RWPE2 (cell line): ENCODE results near the gene HAPLN3.

Source experiments
- ATAC-seq: fragments of 200-7000 bp; cut with Tn5 transposase; 3 replicates; pipeline ENCODE4 v1.9.1; 2021; ENCODE audit warnings: low read depth
- DNase-seq: peaks from one replicate; pipeline ENCODE4 v3.0.0-alpha.2; 2020; ENCODE audit warnings: low spot score
- H3K27ac ChIP-seq: fragments of 450-650 bp; 2 replicates; pipeline ENCODE4 v1.5.1; 2017; ENCODE audit warnings: mild to moderate bottlenecking; ENCODE audit not compliant: poor library complexity, severe bottlenecking
- H3K27me3 ChIP-seq: fragments of 250-450 bp; sonication (Bioruptor Pico); 2 replicates; pipeline ENCODE4 v1.5.1; 2021; ENCODE audit warnings: mild to moderate bottlenecking, moderate library complexity; ENCODE audit not compliant: insufficient read depth, poor library complexity, severe bottlenecking
- H3K36me3 ChIP-seq: fragments of 250-450 bp; sonication (Bioruptor Pico); 2 replicates; pipeline ENCODE4 v1.5.1; 2020; ENCODE audit warnings: low read depth, mild to moderate bottlenecking, moderate library complexity
- H3K4me1 ChIP-seq: fragments of 250-450 bp; sonication (Bioruptor Pico); 2 replicates; pipeline ENCODE4 v1.5.1; 2021; ENCODE audit warnings: mild to moderate bottlenecking, moderate library complexity; ENCODE audit not compliant: insufficient read depth, poor library complexity, severe bottlenecking
- H3K4me3 ChIP-seq: fragments of 250-450 bp; sonication (Bioruptor Pico); 2 replicates; pipeline ENCODE4 v1.5.1; 2021; ENCODE audit warnings: mild to moderate bottlenecking, moderate library complexity; ENCODE audit not compliant: severe bottlenecking
- H3K9me3 ChIP-seq: fragments of 250-450 bp; sonication (Bioruptor Pico); 2 replicates; pipeline ENCODE4 v1.5.1; 2021; ENCODE audit warnings: mild to moderate bottlenecking, moderate library complexity; ENCODE audit not compliant: severe bottlenecking
- TF ChIP-seq, protein P1 (sequence below): fragments of 450-650 bp; IDR thresholded peaks from one replicate; pipeline ENCODE4 v1.5.1; 2017; ENCODE audit warnings: mild to moderate bottlenecking, moderate library complexity; ENCODE audit not compliant: poor library complexity, severe bottlenecking

The HAPLN3 gene

DNA sequence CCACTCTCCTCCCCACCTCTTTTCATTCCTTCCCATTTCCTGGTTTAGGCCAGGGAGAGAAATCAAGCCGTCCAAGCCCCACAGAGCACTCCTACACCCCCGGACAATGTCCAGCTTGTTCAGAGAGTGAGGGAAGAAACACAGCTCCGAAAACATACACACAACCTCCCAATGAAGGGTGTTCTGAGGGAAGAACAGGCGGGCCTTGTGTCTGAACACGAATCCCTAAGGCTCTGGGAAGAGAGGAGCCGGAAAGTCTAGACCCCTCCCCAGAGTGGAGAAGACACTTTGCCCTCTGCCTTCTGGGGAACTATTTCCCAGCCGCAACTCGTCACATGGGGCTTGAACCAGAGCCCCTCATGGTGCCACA, 61.6 kb downstream of the HAPLN3 start:
- TF ChIP-seq, protein P1, sequence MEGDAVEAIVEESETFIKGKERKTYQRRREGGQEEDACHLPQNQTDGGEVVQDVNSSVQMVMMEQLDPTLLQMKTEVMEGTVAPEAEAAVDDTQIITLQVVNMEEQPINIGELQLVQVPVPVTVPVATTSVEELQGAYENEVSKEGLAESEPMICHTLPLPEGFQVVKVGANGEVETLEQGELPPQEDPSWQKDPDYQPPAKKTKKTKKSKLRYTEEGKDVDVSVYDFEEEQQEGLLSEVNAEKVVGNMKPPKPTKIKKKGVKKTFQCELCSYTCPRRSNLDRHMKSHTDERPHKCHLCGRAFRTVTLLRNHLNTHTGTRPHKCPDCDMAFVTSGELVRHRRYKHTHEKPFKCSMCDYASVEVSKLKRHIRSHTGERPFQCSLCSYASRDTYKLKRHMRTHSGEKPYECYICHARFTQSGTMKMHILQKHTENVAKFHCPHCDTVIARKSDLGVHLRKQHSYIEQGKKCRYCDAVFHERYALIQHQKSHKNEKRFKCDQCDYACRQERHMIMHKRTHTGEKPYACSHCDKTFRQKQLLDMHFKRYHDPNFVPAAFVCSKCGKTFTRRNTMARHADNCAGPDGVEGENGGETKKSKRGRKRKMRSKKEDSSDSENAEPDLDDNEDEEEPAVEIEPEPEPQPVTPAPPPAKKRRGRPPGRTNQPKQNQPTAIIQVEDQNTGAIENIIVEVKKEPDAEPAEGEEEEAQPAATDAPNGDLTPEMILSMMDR, result no peak

DNA sequence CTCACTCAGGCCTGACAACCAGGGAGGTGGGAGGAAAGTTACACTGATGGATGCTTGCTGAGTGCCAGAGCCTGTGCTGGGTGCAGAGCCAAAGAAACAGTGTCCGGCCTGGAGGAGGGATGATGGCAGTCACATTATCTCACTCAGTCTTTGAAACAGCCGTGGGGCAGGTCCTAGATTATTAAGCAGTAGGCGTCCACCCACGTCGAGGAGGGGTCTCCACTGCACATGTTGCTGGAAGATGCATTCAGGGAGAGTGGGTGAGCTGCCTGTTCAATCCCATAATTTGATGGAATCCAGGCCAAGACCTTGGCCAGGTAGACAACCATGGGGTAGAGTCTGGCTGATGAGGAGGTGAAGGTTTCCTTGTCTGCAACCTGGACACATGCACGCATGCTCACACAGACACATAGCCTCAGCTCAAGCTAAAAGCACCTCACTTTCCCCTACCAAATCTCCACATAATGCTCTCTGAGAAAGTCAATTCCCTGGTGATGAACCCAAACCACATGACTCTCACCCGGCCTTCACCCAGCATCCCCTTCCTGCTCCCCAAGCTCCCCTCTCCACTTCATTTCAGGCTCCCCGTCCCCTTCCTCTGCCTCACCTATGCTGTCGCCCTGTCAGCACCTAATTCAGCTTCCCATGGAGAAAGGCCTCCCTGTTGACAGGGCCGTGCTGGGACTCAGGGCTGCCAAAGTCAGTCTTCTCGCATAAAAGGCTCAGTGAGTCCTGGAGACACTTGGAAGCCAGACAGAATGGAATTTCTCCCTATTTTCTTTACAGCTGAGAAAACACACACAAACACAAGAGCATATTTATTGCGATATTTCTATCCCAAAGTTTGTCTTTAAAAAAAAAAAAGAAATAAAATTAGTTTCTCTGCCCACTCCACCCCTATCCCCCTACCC, 62.3 kb downstream of the HAPLN3 start:
- TF ChIP-seq, protein P1, result no peak
- no peak for ATAC-seq
- H3K36me3 ChIP-seq, result no peaks in the 10 kb centered on the region

More for the DNA sequence above, 61.6 kb downstream of the HAPLN3 start:
- DNase-seq, result no peak
- H3K27ac ChIP-seq, result no peak overlapping the region
- ATAC-seq, result no peak
- no peak overlapping the region for H3K4me3 ChIP-seq
- no peaks in the 10 kb centered on the region for H3K9me3 ChIP-seq
- no peaks in the 10 kb centered on the region for H3K4me1 ChIP-seq
- H3K27me3 ChIP-seq, result no peaks in the 10 kb centered on the region
- H3K36me3 ChIP-seq, result no peaks in the 10 kb centered on the region

DNA sequence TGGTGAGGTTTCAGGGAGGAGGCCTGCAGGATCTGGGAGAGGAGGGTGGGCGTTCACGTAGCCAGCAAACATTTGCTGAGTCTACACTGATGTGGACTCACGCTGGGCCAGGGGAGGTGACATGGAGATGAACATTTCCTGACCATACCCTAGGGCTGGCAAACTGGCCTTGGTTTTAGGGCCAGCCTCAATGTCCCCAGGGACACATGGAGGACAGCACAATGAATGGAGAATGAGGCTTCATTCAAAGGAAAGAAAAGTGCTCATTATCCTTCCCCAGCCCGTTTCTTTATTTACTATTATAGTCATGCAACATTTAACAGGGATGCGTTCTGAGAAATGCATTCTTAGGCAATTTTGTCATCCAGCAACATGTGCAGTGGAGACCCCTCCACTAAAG, 65.3 kb downstream of the HAPLN3 start:
- H3K9me3 ChIP-seq, result no peaks in the 10 kb centered on the region
- H3K36me3 ChIP-seq, result no peaks in the 10 kb centered on the region
- ATAC-seq (no peak), DNase-seq (no peak)
- no peaks in the 10 kb centered on the region for H3K4me1 ChIP-seq
- no peaks in the 10 kb centered on the region for H3K27me3 ChIP-seq
- no peak overlapping the region for H3K27ac ChIP-seq
- TF ChIP-seq, protein P1, result no peak
- no peak overlapping the region for H3K4me3 ChIP-seq

More for the DNA sequence above, 62.3 kb downstream of the HAPLN3 start:
- H3K27me3 ChIP-seq, result no peaks in the 10 kb centered on the region
- DNase-seq, result no peak
- H3K4me3 ChIP-seq, result no peak overlapping the region
- no peaks in the 10 kb centered on the region for H3K9me3 ChIP-seq
- H3K27ac ChIP-seq, result no peak overlapping the region
- H3K4me1 ChIP-seq, result no peaks in the 10 kb centered on the region

DNA sequence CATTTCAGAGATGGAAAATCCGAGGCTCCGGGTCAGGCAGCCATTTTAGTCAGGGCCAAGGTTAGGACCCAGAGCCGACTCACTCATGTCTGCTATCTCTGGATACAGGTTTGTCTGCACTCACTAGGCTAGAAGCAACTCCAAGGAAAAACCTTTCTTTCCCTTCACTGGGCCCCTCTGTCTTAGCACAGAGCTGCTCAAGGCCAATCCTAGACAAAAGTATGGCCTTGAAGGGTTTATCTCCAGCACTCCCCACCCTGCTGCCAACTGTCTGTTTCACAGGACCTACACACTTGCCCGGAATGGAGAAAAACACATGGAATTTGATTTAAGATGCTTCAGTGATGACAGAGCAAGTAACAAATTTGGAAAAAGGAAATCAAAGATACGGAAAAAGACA, 66.6 kb downstream of the HAPLN3 start:
- Histone ChIP-seq H3K27me3 (no peaks in the 10 kb centered on the region), H3K36me3 (no peaks in the 10 kb centered on the region), H3K9me3 (no peaks in the 10 kb centered on the region), H3K4me1 (no peaks in the 10 kb centered on the region), H3K27ac (no peak overlapping the region), H3K4me3 (no peak overlapping the region)
- TF ChIP-seq, protein P1, result no peak
- DNase-seq (no peak), ATAC-seq (no peak)
